ENCODE measurements around the gene CLSTN1. TPM values are rescaled to one million over a fixed set of nuclear protein-coding genes. Genes with fewer than 3 reads are reported as not detected.
A peak's percentile ranks its signal among the peaks of the same experiment; 100 is the strongest.
"Not testable (repeated sequence)": the region's sequence is repeated elsewhere in the genome, so short reads cannot be mapped to it uniquely, and the experiment has no call there.

The CLSTN1 gene
- total RNA-seq, 2 donors from 2014 or later = 62.5 to 64.1 TPM

GRCh38 chr1:9748391-9748790, 75.4 kb downstream of the CLSTN1 start:
- DNase-seq; intact Hi-C loops (cut with DNase I): not testable (repeated sequence)

GRCh38 chr1:9746651-9747050, 77.1 kb downstream of the CLSTN1 start:
- DNase-seq (no peak), ATAC-seq (no peak)
- intact Hi-C loops (cut with DNase I) = no loop called here

More at GRCh38 chr1:9748391-9748790, 75.4 kb downstream of the CLSTN1 start:
- ATAC-seq = not testable (repeated sequence)

- no peak for DNase-seq
- intact Hi-C loops (cut with DNase I) = no loop called here
- no peak for ATAC-seq
These were observed 77.6 kb downstream of the CLSTN1 start for GRCh38 chr1:9746211-9746610.

- DNase-seq (no peak), ATAC-seq (no peak)
- intact Hi-C loops (cut with DNase I) = no loop called here
These were observed 79.5 kb downstream of the CLSTN1 start for GRCh38 chr1:9744106-9744799.

- ATAC-seq (no peak), DNase-seq (no peak)
- intact Hi-C loops (cut with DNase I) = no loop called here
These were observed 86.1 kb downstream of the CLSTN1 start for GRCh38 chr1:9737671-9738070.

- intact Hi-C loops (cut with DNase I) = no loop called here
- DNase-seq (no peak), ATAC-seq (peak; percentile 10 to 34)
These were observed 86.7 kb downstream of the CLSTN1 start for GRCh38 chr1:9737057-9737456.

- intact Hi-C loops (cut with DNase I) = no loop called here
- ATAC-seq (no peak), DNase-seq (no peak)
These were observed 87.5 kb downstream of the CLSTN1 start for GRCh38 chr1:9736241-9736640.

GRCh38 chr1:9735800-9736199, 88.0 kb downstream of the CLSTN1 start:
- intact Hi-C loops (cut with DNase I) = no loop called here
- ATAC-seq = no peak
- no peak for DNase-seq

- DNase-seq = no peak
- intact Hi-C loops (cut with DNase I) = no loop called here
- no peak for ATAC-seq
These were observed 90.5 kb downstream of the CLSTN1 start for GRCh38 chr1:9733160-9733789.

GRCh38 chr1:9732123-9732971, 91.4 kb downstream of the CLSTN1 start:
- ATAC-seq (no peak), DNase-seq (no peak)
- intact Hi-C loops (cut with DNase I) = no loop called here

- ATAC-seq = no peak
- intact Hi-C loops (cut with DNase I) = no loop called here
- no peak for DNase-seq
These were observed 92.2 kb downstream of the CLSTN1 start for GRCh38 chr1:9731561-9731960.

GRCh38 chr1:9731051-9731537, 92.7 kb downstream of the CLSTN1 start:
- intact Hi-C loops (cut with DNase I) = no loop called here
- no peak for DNase-seq
- no peak for ATAC-seq

GRCh38 chr1:9730096-9730901, 93.5 kb downstream of the CLSTN1 start:
- intact Hi-C loops (cut with DNase I) = no loop called here
- DNase-seq (no peak), ATAC-seq (peak; percentile 28 to 57)

GRCh38 chr1:9729523-9729922, 94.2 kb downstream of the CLSTN1 start:
- intact Hi-C loops (cut with DNase I) = loop anchor here in 1 of 2 donors (10.0 kb wide), 1 partner anchor 135 kb away; no protein-coding TSS in a partner anchor
- DNase-seq = no peak

GRCh38 chr1:9728451-9729295, 95.1 kb downstream of the CLSTN1 start:
- DNase-seq = no peak
- intact Hi-C loops (cut with DNase I) = loop anchor here in 1 of 2 donors (10.0 kb wide), 1 partner anchor 136 kb away; no protein-coding TSS in a partner anchor
- ATAC-seq = no peak

More at GRCh38 chr1:9729523-9729922, 94.2 kb downstream of the CLSTN1 start:
- ATAC-seq = no peak

GRCh38 chr1:9726905-9727595, 96.7 kb downstream of the CLSTN1 start:
- DNase-seq (no peak), ATAC-seq (no peak)
- intact Hi-C loops (cut with DNase I) = loop anchor here in 1 of 2 donors (10.0 kb wide), 1 partner anchor 138 kb away; no protein-coding TSS in a partner anchor

GRCh38 chr1:9726406-9726805, 97.4 kb downstream of the CLSTN1 start:
- ATAC-seq (no peak), DNase-seq (no peak)
- intact Hi-C loops (cut with DNase I) = loop anchor here in 1 of 2 donors (10.0 kb wide), 1 partner anchor 138 kb away; no protein-coding TSS in a partner anchor
